ENCODE data around the gene LDB2.

Gene LDB2

DNA sequence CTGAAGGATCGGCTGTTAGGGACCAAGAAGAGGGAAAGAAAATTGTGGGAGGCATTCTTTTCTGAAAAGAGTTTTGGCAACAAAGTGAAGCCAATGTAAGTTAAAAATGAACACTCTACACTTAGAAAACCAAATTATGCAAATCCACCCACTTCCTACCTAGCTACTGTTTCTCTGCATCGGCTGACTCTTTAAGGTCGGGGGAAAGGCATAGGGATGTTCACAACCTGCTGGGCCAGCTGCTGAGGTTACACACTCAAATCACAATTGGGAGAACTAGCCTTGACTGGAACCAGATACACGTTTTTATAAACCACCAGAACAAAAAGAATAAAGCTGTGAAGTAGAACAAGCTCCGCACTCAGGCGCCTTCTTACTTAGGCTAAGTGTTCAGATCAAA, 165.7 kb downstream of the LDB2 start:
- Mint-ChIP-seq H3K27ac (no peak overlapping the region), H3K36me3 (ENCODE audit: low read depth) (no peaks in the 10 kb centered on the region), H3K27me3 (ENCODE audit: low read depth) (no peaks in the 10 kb centered on the region), H3K9me3 (no peaks in the 10 kb centered on the region), H3K4me3 (no peak overlapping the region), H3K4me1 (ENCODE audit: low read depth) (no peaks in the 10 kb centered on the region)
- no peak for DNase-seq (ENCODE audit: low spot score)

- H3K4me1 Mint-ChIP-seq (ENCODE audit: low read depth) = no peaks in the 10 kb centered on the region
Measured at GRCh38 chr4:16731776-16732380, 166.6 kb downstream of the LDB2 start.

GRCh38 chr4:16730522-16731205, 167.8 kb downstream of the LDB2 start:
- H3K9me3 Mint-ChIP-seq = peaks cover under 1% of the 10 kb centered on the region
- H3K27ac Mint-ChIP-seq = no peak overlapping the region
- no peaks in the 10 kb centered on the region for H3K36me3 Mint-ChIP-seq (ENCODE audit: low read depth)
- H3K4me3 Mint-ChIP-seq = no peak overlapping the region
- DNase-seq (ENCODE audit: low spot score) = no peak
- H3K27me3 Mint-ChIP-seq (ENCODE audit: low read depth) = no peaks in the 10 kb centered on the region
- no peaks in the 10 kb centered on the region for H3K4me1 Mint-ChIP-seq (ENCODE audit: low read depth)

More at GRCh38 chr4:16731776-16732380, 166.6 kb downstream of the LDB2 start:
- Mint-ChIP-seq H3K36me3 (ENCODE audit: low read depth) (no peaks in the 10 kb centered on the region), H3K9me3 (no peaks in the 10 kb centered on the region), H3K27ac (no peak overlapping the region), H3K27me3 (ENCODE audit: low read depth) (no peaks in the 10 kb centered on the region), H3K4me3 (no peak overlapping the region)
- DNase-seq (ENCODE audit: low spot score) = no peak

DNA sequence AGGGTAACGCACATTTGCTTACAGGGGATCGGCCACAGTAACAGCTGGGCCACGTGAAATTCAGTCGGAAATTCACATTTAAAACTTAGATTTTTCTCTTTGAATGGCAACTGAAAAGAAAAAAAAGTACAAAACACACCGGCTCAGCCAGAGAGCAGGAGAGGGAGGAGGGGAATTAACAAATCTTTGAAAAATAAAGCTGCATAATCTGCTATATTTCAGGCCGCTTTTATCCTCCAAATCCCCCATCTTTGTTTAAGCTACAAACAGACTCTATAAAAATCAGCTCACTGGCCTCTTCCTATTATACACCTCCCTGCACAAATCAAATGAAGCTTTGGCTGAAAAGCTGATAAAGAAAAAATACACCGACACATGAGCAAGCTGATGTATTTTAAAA, 169.1 kb downstream of the LDB2 start:
- Mint-ChIP-seq H3K4me1 (ENCODE audit: low read depth) (no peaks in the 10 kb centered on the region), H3K27ac (no peak overlapping the region), H3K27me3 (ENCODE audit: low read depth) (no peaks in the 10 kb centered on the region), H3K36me3 (ENCODE audit: low read depth) (no peaks in the 10 kb centered on the region), H3K9me3 (peaks cover 7% of the 10 kb centered on the region), H3K4me3 (no peak overlapping the region)
- no peak for DNase-seq (ENCODE audit: low spot score)

GRCh38 chr4:16728849-16729248, 169.6 kb downstream of the LDB2 start:
- Mint-ChIP-seq H3K4me3 (no peak overlapping the region), H3K9me3 (peaks cover 7% of the 10 kb centered on the region)

DNA sequence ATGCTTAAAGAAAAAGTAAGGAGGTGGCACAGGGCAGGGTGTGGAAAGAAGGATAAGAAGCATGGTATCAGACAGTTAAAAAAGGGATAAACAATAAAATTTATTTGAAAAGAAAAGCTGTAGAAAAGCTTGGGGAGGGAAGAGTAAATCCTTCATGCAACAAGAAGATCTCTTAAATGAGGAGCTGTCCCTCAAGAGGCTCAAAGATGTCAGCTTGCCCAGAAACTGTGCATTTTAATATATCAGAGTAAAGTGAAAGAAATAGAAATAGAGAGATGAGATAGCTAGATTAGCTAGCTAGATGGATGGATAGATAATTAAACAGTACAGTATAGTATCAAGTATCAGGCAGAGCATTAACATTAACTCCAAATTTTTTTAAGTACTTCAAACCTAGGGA, 170.3 kb downstream of the LDB2 start:
- Mint-ChIP-seq H3K27ac (no peak overlapping the region), H3K4me3 (no peak overlapping the region), H3K36me3 (ENCODE audit: low read depth) (no peaks in the 10 kb centered on the region), H3K4me1 (ENCODE audit: low read depth) (no peaks in the 10 kb centered on the region), H3K27me3 (ENCODE audit: low read depth) (no peaks in the 10 kb centered on the region), H3K9me3 (peaks cover 7% of the 10 kb centered on the region)
- no peak for DNase-seq (ENCODE audit: low spot score)

More at GRCh38 chr4:16728849-16729248, 169.6 kb downstream of the LDB2 start:
- H3K27ac Mint-ChIP-seq = no peak overlapping the region
- no peaks in the 10 kb centered on the region for H3K36me3 Mint-ChIP-seq (ENCODE audit: low read depth)
- no peaks in the 10 kb centered on the region for H3K27me3 Mint-ChIP-seq (ENCODE audit: low read depth)
- no peak for DNase-seq (ENCODE audit: low spot score)
- no peaks in the 10 kb centered on the region for H3K4me1 Mint-ChIP-seq (ENCODE audit: low read depth)

DNA sequence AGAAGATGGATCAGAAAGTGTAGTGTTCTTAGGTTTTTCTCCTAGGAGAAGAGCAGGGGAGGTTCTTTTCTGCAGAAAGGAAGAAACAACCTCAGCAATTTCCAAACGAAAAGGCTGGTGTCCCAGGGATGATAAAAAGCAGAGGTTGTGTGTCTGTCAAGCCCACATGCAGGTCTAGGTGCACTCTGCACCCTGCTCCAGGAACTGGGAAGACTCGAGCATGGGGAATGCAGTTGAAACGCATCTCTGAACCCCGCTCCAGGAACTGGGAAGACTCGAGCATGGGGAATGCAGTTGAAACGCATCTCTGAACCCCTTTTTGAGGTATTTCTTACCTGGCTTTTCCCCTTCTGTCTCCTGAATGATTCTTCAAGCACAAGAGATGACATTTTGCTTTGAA, 171.2 kb downstream of the LDB2 start:
- Mint-ChIP-seq H3K4me1 (ENCODE audit: low read depth) (no peaks in the 10 kb centered on the region), H3K9me3 (peaks cover 7% of the 10 kb centered on the region), H3K4me3 (no peak overlapping the region)

GRCh38 chr4:16726368-16727050, 171.9 kb downstream of the LDB2 start:
- Mint-ChIP-seq H3K4me3 (no peak overlapping the region), H3K36me3 (ENCODE audit: low read depth) (no peaks in the 10 kb centered on the region), H3K27me3 (ENCODE audit: low read depth) (no peaks in the 10 kb centered on the region), H3K4me1 (ENCODE audit: low read depth) (no peaks in the 10 kb centered on the region), H3K9me3 (peaks cover 7% of the 10 kb centered on the region), H3K27ac (no peak overlapping the region)
- DNase-seq (ENCODE audit: low spot score) = no peak

More for the DNA sequence above, 171.2 kb downstream of the LDB2 start:
- H3K27me3 Mint-ChIP-seq (ENCODE audit: low read depth) = no peaks in the 10 kb centered on the region
- H3K27ac Mint-ChIP-seq = no peak overlapping the region
- DNase-seq (ENCODE audit: low spot score) = no peak
- H3K36me3 Mint-ChIP-seq (ENCODE audit: low read depth) = no peaks in the 10 kb centered on the region

DNA sequence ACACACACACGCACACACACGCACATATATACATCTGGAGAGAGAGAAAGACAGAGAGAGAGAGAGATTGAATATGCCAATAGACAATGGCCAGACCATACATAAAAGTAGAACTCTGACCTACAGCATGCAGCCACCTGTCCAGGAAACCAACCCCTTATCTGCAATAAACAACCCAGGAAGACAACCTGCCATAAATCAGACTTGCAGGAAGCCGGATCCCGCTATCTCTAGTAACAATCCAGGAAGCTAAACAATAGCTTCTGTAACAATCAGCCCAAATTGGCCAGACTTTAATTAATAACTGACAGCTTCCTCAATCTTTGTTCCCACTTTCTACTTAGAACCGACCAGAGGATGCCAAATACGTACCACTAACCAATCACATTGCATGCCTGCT, 173.2 kb downstream of the LDB2 start:
- H3K27me3 Mint-ChIP-seq (ENCODE audit: low read depth) = no peaks in the 10 kb centered on the region
- no peak for DNase-seq (ENCODE audit: low spot score)
- H3K36me3 Mint-ChIP-seq (ENCODE audit: low read depth) = no peaks in the 10 kb centered on the region
- H3K27ac Mint-ChIP-seq = no peak overlapping the region
- H3K9me3 Mint-ChIP-seq = peaks cover 7% of the 10 kb centered on the region
- H3K4me3 Mint-ChIP-seq = no peak overlapping the region
- H3K4me1 Mint-ChIP-seq (ENCODE audit: low read depth) = no peaks in the 10 kb centered on the region

DNA sequence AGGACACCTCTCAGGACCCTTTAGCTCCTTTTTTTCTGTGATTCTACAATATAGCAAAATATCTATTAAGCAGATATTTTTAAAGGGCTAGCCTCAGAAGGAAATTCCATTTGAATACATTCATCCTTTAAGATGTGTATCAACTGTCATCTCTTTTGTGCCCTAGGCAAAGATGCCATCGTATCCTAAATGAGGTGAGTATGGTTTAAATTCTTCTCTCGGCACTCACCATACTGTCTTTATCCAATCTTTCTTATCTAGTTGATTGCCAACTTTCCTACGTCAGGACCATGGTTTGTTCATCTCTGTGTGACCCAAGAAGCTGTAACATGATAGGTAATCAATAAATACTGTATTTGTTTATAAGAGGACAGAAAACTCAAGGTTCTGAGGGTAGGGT, 176.0 kb downstream of the LDB2 start:
- Mint-ChIP-seq H3K36me3 (ENCODE audit: low read depth) (no peaks in the 10 kb centered on the region), H3K4me3 (no peak overlapping the region), H3K4me1 (ENCODE audit: low read depth) (no peaks in the 10 kb centered on the region), H3K27ac (no peak overlapping the region), H3K27me3 (ENCODE audit: low read depth) (no peaks in the 10 kb centered on the region), H3K9me3 (peaks cover 7% of the 10 kb centered on the region)
- no peak for DNase-seq (ENCODE audit: low spot score)

DNA sequence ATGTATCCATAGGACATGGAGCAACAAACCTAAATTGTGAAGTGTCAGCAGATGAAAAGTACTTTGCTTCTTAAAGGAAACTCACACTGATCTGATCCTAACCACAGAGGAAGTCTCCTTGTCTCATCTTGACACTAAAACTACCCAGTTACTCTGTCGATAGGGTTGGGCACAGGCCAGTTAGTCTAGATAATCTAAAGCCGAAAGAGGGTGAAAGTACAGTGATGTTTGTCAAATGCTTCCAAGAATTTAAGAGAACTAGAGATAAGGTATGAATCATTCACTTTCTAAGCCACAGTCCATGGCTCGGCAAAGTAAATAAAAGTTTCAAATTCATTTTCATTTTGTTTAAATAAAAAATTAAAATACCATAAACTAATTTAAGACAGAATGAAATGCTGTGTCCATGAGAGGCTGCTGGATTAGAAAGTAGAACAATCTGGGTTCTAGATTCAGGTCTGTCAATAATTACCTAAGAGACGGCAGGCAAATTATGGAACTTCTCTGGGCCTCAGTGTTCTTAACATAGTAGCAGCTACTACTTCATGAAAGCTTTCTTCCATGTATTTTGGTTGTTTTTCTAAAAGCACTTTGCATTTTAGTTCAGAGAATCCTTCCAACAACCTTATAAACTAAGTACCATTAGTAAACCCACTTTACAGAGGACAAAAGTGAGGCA, 176.7 kb downstream of the LDB2 start:
- DNase-seq (ENCODE audit: low spot score) = peak; percentile 4
- Mint-ChIP-seq H3K27ac (no peak overlapping the region), H3K27me3 (ENCODE audit: low read depth) (no peaks in the 10 kb centered on the region), H3K36me3 (ENCODE audit: low read depth) (no peaks in the 10 kb centered on the region), H3K4me3 (no peak overlapping the region), H3K9me3 (peaks cover 7% of the 10 kb centered on the region), H3K4me1 (ENCODE audit: low read depth) (no peaks in the 10 kb centered on the region)

DNA sequence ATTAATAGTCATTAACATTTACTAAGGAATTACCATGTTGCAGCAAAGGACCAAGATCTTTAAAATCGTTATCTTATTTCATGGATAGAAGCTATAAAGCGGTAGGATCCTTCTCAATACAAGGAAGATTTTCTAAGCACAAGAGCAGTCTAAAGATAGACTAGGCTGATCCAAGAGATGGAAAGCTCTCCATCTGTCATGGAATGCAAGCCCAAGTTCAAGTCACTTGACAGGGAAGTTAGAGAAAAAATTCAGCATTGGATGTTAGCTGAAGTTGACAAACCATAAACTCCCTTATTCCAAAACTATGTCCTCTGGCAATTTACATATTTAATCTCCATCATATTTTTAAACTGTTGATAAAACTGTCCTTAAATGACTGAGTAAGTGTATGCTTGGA, 177.7 kb downstream of the LDB2 start:
- no peaks in the 10 kb centered on the region for H3K36me3 Mint-ChIP-seq (ENCODE audit: low read depth)
- H3K4me3 Mint-ChIP-seq = no peak overlapping the region
- DNase-seq (ENCODE audit: low spot score) = no peak
- H3K27me3 Mint-ChIP-seq (ENCODE audit: low read depth) = no peaks in the 10 kb centered on the region
- H3K4me1 Mint-ChIP-seq (ENCODE audit: low read depth) = no peaks in the 10 kb centered on the region
- no peak overlapping the region for H3K27ac Mint-ChIP-seq
- peaks cover 7% of the 10 kb centered on the region for H3K9me3 Mint-ChIP-seq

- Mint-ChIP-seq H3K27me3 (ENCODE audit: low read depth) (no peaks in the 10 kb centered on the region), H3K27ac (no peak overlapping the region), H3K4me3 (no peak overlapping the region), H3K36me3 (ENCODE audit: low read depth) (no peaks in the 10 kb centered on the region), H3K9me3 (no peaks in the 10 kb centered on the region), H3K4me1 (ENCODE audit: low read depth) (no peaks in the 10 kb centered on the region)
- DNase-seq (ENCODE audit: low spot score) = no peak
Measured at GRCh38 chr4:16717266-16717970, 181.0 kb downstream of the LDB2 start.

All from T-helper 2 cell treated with Interferon-gamma antibody and Interleukin-4, amounts not matched to agents 5 μg/mL and 100 μg/mL, for 36 hours (primary cell).